Measurements from ENCODE around the gene PCDHGC5.

PCDHGC5 gene

GRCh38 chr5:141488591-141489561 is at the start of gene PCDHGC5:
TSS of gene PCDHGC5 (plus strand) at chr5:141489081. CDS start at chr5:141489241, 160 bp downstream.
- peak within 1 kb of the TSS; percentile 70 for H3K27ac ChIP-seq
- no peaks in the 10 kb centered on the region; the same call in 1 of the 2 replicates for H3K36me3 ChIP-seq (ENCODE audit: insufficient read depth, low read length)
- H3K9me3 ChIP-seq (ENCODE audit: low read depth, low read length) = no peaks in the 10 kb centered on the region
- TF ChIP-seq EZH2 (IDR thresholded peaks at IDR 0.05) (no peak), POLR2AphosphoS5 (IDR thresholded peaks at IDR 0.05; ENCODE audit: borderline replicate concordance, low read depth, low read length) (no peak), FOXP2 (optimal IDR thresholded peaks at IDR 0.05; ENCODE audit: control extremely low read depth, extremely low read length, insufficient read depth) (no peak)
- H3K4me3 ChIP-seq = peak within 1 kb of the TSS; percentile 57
- no peak for DNase-seq (ENCODE audit: low read depth, low spot score)
- no peak within 1 kb of the TSS for H3K9ac ChIP-seq (ENCODE audit: insufficient read length)

DNA sequence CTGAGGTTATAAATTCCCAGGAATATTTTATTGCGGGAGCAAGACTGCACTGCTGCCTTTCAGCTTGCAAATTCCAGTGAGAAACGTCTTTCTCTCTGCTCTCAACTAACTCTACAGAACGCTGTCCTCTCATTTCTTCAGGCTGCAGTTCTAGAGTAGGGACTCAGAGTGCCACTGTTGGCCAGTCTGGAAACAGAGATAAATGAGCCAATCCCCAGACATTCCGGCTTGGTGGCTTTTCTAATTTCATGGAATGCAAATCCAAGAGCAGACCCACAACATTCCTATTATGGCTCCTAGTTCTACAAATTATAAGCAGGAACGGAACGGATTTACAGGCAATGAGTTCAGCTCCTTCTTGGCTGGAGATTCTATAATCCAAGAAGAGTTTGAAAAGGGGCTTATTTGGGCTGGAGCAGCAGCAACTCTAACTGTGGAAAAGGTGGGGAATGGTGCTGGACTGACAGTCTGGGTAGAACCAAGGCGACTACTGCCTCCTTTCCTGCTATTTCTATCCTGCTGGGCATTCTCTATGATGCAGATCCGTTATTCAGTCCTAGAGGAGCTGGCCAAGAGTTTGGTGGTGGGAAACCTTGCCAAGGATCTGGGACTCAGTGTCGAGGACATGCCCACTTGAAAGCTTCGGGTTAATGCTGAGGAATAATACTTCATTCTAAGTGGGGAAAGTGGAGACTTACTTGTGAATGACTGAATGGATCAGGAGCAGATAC is 49.3 kb upstream of the PCDHGC5 start:
- DNase-seq (ENCODE audit: low read depth, low spot score) = no peak

DNA sequence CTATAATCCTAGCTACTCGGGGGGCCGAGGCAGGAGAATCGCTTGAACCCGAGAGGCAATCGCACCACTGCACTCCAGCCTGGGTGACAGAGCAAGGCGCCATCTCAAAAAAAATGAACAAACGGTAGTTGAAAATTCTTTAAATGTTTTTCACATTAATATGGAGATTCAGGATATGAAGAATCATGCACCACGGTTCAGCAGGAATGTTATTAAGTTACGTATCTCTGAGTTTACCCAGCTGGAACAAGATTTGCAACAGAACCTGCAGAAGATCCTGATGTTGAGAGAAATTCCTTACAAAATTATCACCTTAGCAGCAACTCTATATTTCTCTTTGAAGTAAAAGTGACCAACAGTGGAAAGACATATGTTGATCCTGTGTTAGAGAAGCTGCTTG is 48.5 kb upstream of the PCDHGC5 start:
- Histone ChIP-seq H3K9me3 (ENCODE audit: low read depth, low read length) (no peaks in the 10 kb centered on the region), H3K36me3 (ENCODE audit: insufficient read depth, low read length) (no peaks in the 10 kb centered on the region), H3K9ac (ENCODE audit: insufficient read length) (no peak overlapping the region), H3K4me3 (no peak overlapping the region), H3K27ac (no peak overlapping the region)
- DNase-seq (ENCODE audit: low read depth, low spot score) = no peak
- TF ChIP-seq EZH2 (IDR thresholded peaks at IDR 0.05) (no peak), FOXP2 (optimal IDR thresholded peaks at IDR 0.05; ENCODE audit: control extremely low read depth, extremely low read length, insufficient read depth) (no peak), POLR2AphosphoS5 (IDR thresholded peaks at IDR 0.05; ENCODE audit: borderline replicate concordance, low read depth, low read length) (no peak)

More for the DNA sequence above, 49.3 kb upstream of the PCDHGC5 start:
- TF ChIP-seq EZH2 (IDR thresholded peaks at IDR 0.05) (no peak), POLR2AphosphoS5 (IDR thresholded peaks at IDR 0.05; ENCODE audit: borderline replicate concordance, low read depth, low read length) (no peak), FOXP2 (optimal IDR thresholded peaks at IDR 0.05; ENCODE audit: control extremely low read depth, extremely low read length, insufficient read depth) (no peak)
- H3K27ac ChIP-seq = no peak overlapping the region
- H3K9me3 ChIP-seq (ENCODE audit: low read depth, low read length) = no peaks in the 10 kb centered on the region
- no peak overlapping the region for H3K9ac ChIP-seq (ENCODE audit: insufficient read length)
- no peak overlapping the region for H3K4me3 ChIP-seq
- H3K36me3 ChIP-seq (ENCODE audit: insufficient read depth, low read length) = no peaks in the 10 kb centered on the region

- DNase-seq (ENCODE audit: low read depth, low spot score) = no peak
- Histone ChIP-seq H3K27ac (no peak overlapping the region), H3K9me3 (ENCODE audit: low read depth, low read length) (no peaks in the 10 kb centered on the region), H3K4me3 (no peak overlapping the region), H3K36me3 (ENCODE audit: insufficient read depth, low read length) (no peaks in the 10 kb centered on the region), H3K9ac (ENCODE audit: insufficient read length) (no peak overlapping the region)
- TF ChIP-seq FOXP2 (optimal IDR thresholded peaks at IDR 0.05; ENCODE audit: control extremely low read depth, extremely low read length, insufficient read depth) = no peak
Observed at GRCh38 chr5:141441571-141442170, 47.2 kb upstream of the PCDHGC5 start.

- Histone ChIP-seq H3K4me3 (no peak overlapping the region), H3K36me3 (ENCODE audit: insufficient read depth, low read length) (no peaks in the 10 kb centered on the region), H3K27ac (no peak overlapping the region), H3K9me3 (ENCODE audit: low read depth, low read length) (no peaks in the 10 kb centered on the region), H3K9ac (ENCODE audit: insufficient read length) (no peak overlapping the region)
- DNase-seq (ENCODE audit: low read depth, low spot score) = no peak
- no peak for TF ChIP-seq POLR2AphosphoS5 (IDR thresholded peaks at IDR 0.05; ENCODE audit: borderline replicate concordance, low read depth, low read length)
- no peak for TF ChIP-seq EZH2 (IDR thresholded peaks at IDR 0.05)
- no peak for TF ChIP-seq FOXP2 (optimal IDR thresholded peaks at IDR 0.05; ENCODE audit: control extremely low read depth, extremely low read length, insufficient read depth)
Observed at GRCh38 chr5:141465351-141465750, 23.5 kb upstream of the PCDHGC5 start.

- peak within 1 kb of the TSS; percentile 72 for H3K9ac ChIP-seq (ENCODE audit: insufficient read length)
- no peaks in the 10 kb centered on the region; the same call in 1 of the 2 replicates for H3K9me3 ChIP-seq (ENCODE audit: low read depth, low read length)
- no peak within 1 kb of the TSS for H3K27ac ChIP-seq
- H3K4me3 ChIP-seq = peak within 1 kb of the TSS; percentile 82
- peak; percentile 45 for DNase-seq (ENCODE audit: low read depth, low spot score)
- no peak for TF ChIP-seq FOXP2 (optimal IDR thresholded peaks at IDR 0.05; ENCODE audit: control extremely low read depth, extremely low read length, insufficient read depth)
- TF ChIP-seq POLR2AphosphoS5 (IDR thresholded peaks at IDR 0.05; ENCODE audit: borderline replicate concordance, low read depth, low read length) = peak; percentile 72
- peaks cover 12% of the 10 kb centered on the region; the same call in 1 of the 2 replicates for H3K36me3 ChIP-seq (ENCODE audit: insufficient read depth, low read length)
Observed at GRCh38 chr5:141475625-141476131, 13.2 kb upstream of the PCDHGC5 start, which contains the start of gene PCDHGC3. TSS of gene PCDHGC3 (plus strand) at chr5:141475966. CDS start at chr5:141476117, 151 bp downstream.

DNA sequence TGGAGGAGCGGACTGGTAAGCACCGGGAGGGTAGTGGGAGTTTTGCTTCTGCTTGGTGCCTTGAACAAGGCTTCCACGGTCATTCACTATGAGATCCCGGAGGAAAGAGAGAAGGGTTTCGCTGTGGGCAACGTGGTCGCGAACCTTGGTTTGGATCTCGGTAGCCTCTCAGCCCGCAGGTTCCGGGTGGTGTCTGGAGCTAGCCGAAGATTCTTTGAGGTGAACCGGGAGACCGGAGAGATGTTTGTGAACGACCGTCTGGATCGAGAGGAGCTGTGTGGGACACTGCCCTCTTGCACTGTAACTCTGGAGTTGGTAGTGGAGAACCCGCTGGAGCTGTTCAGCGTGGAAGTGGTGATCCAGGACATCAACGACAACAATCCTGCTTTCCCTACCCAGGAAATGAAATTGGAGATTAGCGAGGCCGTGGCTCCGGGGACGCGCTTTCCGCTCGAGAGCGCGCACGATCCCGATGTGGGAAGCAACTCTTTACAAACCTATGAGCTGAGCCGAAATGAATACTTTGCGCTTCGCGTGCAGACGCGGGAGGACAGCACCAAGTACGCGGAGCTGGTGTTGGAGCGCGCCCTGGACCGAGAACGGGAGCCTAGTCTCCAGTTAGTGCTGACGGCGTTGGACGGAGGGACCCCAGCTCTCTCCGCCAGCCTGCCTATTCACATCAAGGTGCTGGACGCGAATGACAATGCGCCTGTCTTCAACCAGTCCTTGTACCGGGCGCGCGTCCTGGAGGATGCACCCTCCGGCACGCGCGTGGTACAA is 12.6 kb upstream of the PCDHGC5 start:
- no peak for DNase-seq (ENCODE audit: low read depth, low spot score)
- peaks cover 12% of the 10 kb centered on the region; the same call in 1 of the 2 replicates for H3K36me3 ChIP-seq (ENCODE audit: insufficient read depth, low read length)
- TF ChIP-seq FOXP2 (optimal IDR thresholded peaks at IDR 0.05; ENCODE audit: control extremely low read depth, extremely low read length, insufficient read depth) (no peak), EZH2 (IDR thresholded peaks at IDR 0.05) (no peak), POLR2AphosphoS5 (IDR thresholded peaks at IDR 0.05; ENCODE audit: borderline replicate concordance, low read depth, low read length) (no peak)
- peak overlapping the region; percentile 72 for H3K9ac ChIP-seq (ENCODE audit: insufficient read length)
- H3K9me3 ChIP-seq (ENCODE audit: low read depth, low read length) = no peaks in the 10 kb centered on the region; the same call in 1 of the 2 replicates
- H3K4me3 ChIP-seq = peak overlapping the region; percentile 82
- H3K27ac ChIP-seq = no peak overlapping the region
